Stimulated activated CD4-positive, alpha-beta T cell treated with anti-CD3 and anti-CD28 coated beads, TNF-alpha, amount 100 ng/mL, for 1 hour (primary cell): Measurements from ENCODE around the gene ABLIM2.

ENCODE experiments used
- DNase-seq, 3 donors: peaks; one replicate each; pipeline ENCODE4 v3.0.0-alpha.2; 2020; ENCODE audit warnings: low read depth in 3 of 3, low spot score in 1 of 3

Gene ABLIM2

DNA sequence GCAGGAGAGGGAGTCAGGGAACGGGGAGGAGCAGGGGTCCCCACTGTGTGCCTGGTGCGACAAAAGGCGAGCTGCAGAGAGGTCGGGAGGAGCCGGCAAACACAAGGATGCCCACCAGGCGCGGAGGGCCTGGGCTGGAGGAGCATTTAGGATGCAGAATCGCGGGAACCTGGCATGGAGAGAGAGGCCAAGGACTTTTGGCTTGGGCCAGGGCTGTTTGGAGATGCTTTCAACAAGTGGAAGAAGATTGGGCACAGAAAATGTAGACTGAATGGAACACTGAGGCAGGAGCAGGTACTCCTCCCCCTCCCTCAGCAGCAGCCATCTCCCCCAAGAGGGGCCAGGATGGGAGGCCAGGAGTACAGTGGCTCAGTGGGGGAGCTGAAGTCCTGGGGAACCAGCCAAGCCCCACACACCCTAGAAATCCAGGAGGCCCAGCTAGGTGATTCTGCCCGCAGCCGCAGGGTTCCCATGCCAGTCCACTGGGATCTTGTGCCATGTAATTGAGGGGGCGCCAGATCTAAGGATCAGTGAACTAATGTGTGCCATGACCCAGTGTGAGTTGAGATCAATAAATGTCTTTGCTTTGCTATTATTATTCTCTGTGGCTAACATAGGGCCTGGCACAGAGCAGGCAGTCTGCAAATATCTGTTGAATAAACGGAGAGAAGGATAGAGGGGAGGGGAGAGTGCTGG is 1.1 kb upstream of the ABLIM2 start:
- DNase-seq, result no peak

GRCh38 chr4:8157944-8158709 is 486 bp downstream of the ABLIM2 start:
- no peak for DNase-seq

- DNase-seq, result no peak
Measured at GRCh38 chr4:8157496-8157895, 1.1 kb downstream of the ABLIM2 start.

GRCh38 chr4:8156617-8157016 is 2.0 kb downstream of the ABLIM2 start:
- no peak for DNase-seq

DNA sequence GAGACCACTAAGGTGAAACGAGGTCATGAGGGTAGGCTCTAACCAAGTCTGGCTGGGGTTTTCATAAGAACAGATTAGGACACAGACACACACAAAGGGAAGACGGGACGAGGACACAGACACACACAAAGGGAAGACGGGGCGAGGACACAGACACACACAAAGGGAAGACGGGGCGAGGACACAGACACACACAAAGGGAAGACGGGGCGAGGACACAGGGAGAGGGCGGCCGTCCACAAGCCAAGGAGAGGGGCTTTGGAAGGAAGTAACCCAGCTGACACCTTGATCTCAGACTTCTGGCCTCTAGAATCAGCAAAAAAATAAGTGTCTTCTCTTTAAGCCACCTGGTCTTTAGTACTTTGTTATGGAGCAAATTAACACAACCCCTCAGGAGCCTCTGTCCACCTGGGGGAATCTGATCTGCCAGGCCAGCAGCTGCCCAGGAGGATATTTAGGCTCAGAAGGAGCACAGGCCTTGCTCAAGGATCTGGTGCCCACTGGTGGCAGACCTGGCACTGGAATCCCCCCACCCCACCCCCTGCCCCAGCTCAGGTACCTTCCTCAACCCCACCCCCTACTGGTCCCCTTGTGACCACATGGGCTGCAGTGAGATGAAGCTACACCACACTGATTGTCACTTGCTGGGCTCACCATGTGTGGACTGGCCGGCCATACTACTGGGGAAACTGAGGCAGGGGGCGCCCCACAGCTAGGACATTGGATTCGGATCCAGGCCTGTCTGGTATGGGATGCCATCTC is 2.8 kb downstream of the ABLIM2 start:
- DNase-seq, result no peak

GRCh38 chr4:8155048-8155447 is 3.6 kb downstream of the ABLIM2 start:
- no peak for DNase-seq

DNA sequence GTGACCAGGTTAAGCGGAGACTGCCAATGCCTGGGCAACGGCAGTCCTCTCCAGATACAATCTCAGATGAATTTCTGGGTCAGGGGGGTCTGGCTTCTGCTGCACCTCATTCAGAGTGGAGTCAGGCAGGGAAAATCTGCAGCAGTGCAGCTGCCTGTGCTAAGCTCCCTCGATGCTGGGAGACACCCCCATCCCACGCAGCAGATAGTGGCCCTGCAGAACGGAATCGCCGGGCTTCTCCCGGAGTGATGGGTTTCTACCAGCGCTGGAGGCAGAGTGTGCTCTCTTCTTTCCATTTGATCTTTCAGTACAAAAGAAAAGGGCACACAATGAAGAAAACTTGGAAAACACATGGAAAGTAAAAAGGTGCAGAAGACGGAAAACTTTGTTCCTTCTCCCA is 5.2 kb downstream of the ABLIM2 start:
- DNase-seq, result no peak

GRCh38 chr4:8152865-8153257 is 5.8 kb downstream of the ABLIM2 start:
- DNase-seq, result no peak

GRCh38 chr4:8152090-8152864 is 6.3 kb downstream of the ABLIM2 start:
- no peak for DNase-seq

DNA sequence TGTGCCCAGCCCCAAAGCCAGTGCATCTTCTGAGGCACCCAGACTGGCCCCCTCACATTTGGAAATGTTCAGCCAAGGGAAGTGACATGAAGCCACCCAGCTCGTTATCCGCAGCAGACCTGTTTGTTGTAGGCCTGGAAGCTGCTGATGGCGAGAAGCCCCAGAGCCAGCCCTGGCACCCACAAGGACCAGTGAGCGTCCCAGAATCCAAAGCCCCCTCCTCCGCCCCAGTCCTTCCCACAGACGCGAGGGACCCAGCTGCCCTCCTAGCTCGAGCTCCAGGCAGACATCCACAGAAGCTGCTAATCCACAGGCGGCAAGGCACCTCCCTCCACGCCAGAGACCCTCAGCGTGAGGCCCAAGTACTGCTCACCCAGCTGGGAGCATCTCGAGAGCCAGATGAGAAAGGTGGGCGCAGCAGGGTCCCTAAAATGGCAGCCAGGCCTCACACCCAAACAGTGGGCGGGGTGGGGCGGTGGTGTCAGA is 7.4 kb downstream of the ABLIM2 start:
- no peak for DNase-seq

- no peak for DNase-seq
Measured at GRCh38 chr4:8150152-8151090, 8.2 kb downstream of the ABLIM2 start.

DNA sequence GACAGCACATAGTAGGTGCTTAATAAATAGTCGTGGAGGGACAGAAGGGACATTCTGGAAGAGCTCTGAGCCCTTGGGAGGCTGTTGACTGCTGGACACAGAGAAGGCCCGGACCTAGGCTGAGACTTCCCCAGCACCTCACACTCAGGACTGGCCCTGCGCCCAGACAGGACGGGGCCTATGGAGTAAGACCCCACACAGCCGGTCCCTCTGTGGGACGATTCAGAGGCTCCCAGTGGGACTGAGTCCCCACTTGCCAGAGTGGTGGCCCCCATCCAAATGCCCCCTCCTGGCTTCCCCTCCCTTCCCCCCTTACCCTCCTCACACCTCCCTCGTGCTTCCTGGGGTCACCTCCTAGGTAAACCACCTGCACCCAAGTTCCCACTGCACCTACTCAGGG is 8.9 kb downstream of the ABLIM2 start:
- no peak for DNase-seq

DNA sequence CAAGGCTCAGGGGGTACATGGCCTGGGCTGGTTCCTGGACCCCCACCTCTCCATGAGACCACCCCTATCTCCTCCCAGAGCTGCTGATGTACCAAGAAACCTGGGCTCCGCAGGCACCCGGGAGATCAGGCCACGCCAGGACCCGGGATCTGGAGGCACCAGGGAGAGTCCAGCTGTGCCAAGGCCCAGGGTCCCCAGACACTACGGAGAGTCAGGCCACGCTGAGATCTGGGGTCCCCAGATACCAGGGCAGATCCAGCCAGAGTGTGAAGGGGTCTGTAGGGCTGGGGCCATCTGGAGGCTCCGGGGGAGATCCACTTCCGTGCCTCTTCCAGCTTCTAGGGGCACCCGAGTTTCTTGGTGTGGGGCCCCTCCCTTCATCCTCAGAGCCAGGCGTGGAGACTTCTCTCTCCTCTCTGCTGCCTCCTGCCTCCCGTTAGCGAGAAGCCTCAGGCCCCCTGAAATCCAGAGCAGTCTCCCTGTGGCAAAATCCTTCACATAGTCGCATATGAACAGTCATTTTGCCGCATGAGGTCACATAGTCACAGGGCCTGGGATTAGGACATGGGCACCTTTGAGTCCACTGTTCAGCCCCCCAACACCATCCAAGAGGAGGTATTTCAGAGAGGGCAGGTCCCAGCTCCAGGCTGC is 9.7 kb downstream of the ABLIM2 start:
- no peak for DNase-seq

GRCh38 chr4:8148159-8148558 is 10.5 kb downstream of the ABLIM2 start:
- no peak for DNase-seq

DNA sequence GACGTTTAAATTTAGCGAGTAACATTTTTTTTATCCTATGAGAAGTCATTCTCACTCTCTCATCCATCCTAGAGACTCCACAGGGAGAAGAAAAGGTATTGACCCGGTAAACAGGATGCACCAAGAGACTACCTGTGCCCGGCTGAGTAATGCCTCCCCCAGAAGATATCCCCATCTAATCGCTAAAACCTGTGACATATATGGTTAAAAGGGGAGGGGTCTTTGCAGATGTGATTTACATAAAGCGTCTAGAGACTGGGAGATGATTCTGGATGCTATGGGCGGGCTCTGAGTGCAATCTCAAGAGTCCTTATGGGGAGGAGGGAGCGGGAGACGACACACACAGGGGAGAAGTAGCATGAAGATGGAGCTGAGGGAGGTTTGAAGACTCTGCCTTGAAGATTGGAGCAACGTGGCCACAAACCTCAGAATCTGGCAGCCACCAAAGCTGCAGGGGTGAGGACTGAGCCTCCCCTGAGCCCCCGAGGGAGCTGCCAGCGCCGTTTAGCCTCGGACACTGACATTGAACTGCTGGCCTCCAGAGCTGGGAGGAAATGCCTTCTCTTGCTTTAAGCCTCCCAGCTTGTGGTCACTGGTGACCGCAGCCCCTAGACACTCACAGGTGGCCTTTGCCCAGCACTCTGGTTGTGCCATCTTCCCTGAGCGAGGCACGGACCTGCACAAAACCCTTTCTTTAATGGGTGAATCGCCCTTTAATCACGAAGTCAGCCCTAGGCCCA is 11.2 kb downstream of the ABLIM2 start:
- no peak for DNase-seq

- DNase-seq, result no peak
Measured at GRCh38 chr4:8146157-8146556, 12.5 kb downstream of the ABLIM2 start.

DNA sequence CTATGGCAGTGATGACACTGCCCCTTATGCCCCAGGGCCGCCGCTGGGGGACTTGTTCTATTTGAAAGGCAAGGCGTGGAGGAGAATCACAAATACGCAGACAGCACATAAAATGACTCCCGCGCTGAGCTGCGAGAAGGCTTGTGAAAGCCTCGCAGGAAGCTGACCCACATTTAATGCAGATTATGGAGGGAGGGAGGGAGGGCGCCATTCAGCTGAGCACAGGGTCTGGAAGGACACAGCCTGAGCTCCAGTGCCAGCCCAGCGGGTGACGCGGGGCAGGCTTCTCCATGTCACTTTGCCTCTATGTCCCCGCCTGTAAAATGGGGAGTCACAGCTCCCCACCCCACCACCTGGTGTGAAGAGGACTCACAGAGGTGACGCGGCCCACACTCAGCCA is 14.3 kb downstream of the ABLIM2 start:
- no peak for DNase-seq

- DNase-seq, result no peak
Measured at GRCh38 chr4:8143392-8144140, 15.0 kb downstream of the ABLIM2 start.
